ENCODE results near the gene CPT1A.

DNA sequence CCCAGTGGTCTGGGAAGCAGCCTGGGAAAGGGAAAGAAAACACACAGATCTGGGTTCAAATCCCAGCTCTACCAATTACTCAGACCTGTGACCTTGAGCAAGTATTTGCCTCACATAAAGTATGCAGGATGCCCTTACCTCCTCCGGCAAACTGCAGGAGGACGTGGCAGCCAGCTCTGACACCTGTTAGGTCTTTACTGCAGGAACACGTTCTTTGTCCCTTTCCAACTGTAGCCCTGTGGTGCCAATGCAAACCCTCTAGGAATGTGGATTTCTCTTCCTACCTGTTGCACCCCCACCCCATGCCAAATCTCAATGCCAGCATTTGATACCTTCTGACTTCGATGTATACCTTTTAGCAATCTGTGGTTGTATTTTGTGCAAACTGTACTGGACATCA is 6.0 kb downstream of the CPT1A start:
- no peak for TF ChIP-seq EZH2 (IDR thresholded peaks at IDR 0.05; ENCODE audit: low read length)
- TF ChIP-seq, protein P1, sequence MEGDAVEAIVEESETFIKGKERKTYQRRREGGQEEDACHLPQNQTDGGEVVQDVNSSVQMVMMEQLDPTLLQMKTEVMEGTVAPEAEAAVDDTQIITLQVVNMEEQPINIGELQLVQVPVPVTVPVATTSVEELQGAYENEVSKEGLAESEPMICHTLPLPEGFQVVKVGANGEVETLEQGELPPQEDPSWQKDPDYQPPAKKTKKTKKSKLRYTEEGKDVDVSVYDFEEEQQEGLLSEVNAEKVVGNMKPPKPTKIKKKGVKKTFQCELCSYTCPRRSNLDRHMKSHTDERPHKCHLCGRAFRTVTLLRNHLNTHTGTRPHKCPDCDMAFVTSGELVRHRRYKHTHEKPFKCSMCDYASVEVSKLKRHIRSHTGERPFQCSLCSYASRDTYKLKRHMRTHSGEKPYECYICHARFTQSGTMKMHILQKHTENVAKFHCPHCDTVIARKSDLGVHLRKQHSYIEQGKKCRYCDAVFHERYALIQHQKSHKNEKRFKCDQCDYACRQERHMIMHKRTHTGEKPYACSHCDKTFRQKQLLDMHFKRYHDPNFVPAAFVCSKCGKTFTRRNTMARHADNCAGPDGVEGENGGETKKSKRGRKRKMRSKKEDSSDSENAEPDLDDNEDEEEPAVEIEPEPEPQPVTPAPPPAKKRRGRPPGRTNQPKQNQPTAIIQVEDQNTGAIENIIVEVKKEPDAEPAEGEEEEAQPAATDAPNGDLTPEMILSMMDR (optimal IDR thresholded peaks at IDR 0.05 in 1 of 3, IDR thresholded peaks at IDR 0.05 in 1 of 3, conservative IDR thresholded peaks at IDR 0.05 in 1 of 3; ENCODE audit: extremely low read depth in 1 of 3, insufficient read depth in 2 of 3, low read length in 3 of 3): no peak
